Lung (tissue), 12 donors: ENCODE results near the gene GYPE. TPM values are rescaled to one million over a fixed set of nuclear protein-coding genes. Genes with fewer than 3 reads are reported as not detected.
"Not testable (repeated sequence)": the region's sequence is repeated elsewhere in the genome, so short reads cannot be mapped to it uniquely, and the experiment has no call there.

ENCODE experiments used
- ATAC-seq: fragments of 200-7000 bp; cut with Tn5 transposase; one replicate; pipeline ENCODE4 v1.9.1; 2020; ENCODE audit warnings: moderate number of reproducible peaks; ENCODE audit not compliant: insufficient read depth, low FRiP score
- DNase-seq, 3 donors: peaks; one replicate each; pipeline ENCODE4 v3.0.0-alpha.2; 2013 to 2017
- H3K27ac ChIP-seq, 2 donors: one replicate each; pipeline ENCODE4 v1.5.1; 2013; ENCODE audit warnings: mild to moderate bottlenecking in 2 of 2, moderate library complexity in 2 of 2, control low read depth in 1 of 2, inconsistent platforms in 1 of 2, low read depth in 1 of 2, low read length in 1 of 2
- H3K27me3 ChIP-seq, 3 donors: one replicate each; pipeline ENCODE4 v1.5.1; 2013; ENCODE audit warnings: low read length in 2 of 3; ENCODE audit not compliant: control insufficient read depth in 3 of 3, insufficient read depth in 3 of 3
- H3K36me3 ChIP-seq, 4 donors: one replicate each; pipeline ENCODE4 v1.5.1; 2013; ENCODE audit warnings: low read length in 4 of 4, mild to moderate bottlenecking in 1 of 4, moderate library complexity in 1 of 4; ENCODE audit not compliant: control insufficient read depth in 4 of 4, insufficient read depth in 4 of 4
- H3K4me1 ChIP-seq, 5 donors: one replicate each; pipeline ENCODE4 v1.5.1; 2013; ENCODE audit warnings: low read length in 5 of 5, mild to moderate bottlenecking in 2 of 5, moderate library complexity in 1 of 5; ENCODE audit not compliant: control insufficient read depth in 5 of 5, insufficient read depth in 5 of 5
- H3K4me3 ChIP-seq: one replicate; pipeline ENCODE4 v1.5.1; 2013; ENCODE audit warnings: mild to moderate bottlenecking, control low read depth, moderate library complexity
- H3K9ac ChIP-seq, 2 donors: one replicate each; pipeline ENCODE4 v1.5.1; 2013; ENCODE audit warnings: low read length in 2 of 2, control low read depth in 1 of 2; ENCODE audit not compliant: insufficient read depth in 1 of 2
- H3K9me3 ChIP-seq, 4 donors: one replicate each; pipeline ENCODE4 v1.5.1; 2013; ENCODE audit warnings: low read length in 3 of 4, mild to moderate bottlenecking in 1 of 4, moderate library complexity in 1 of 4; ENCODE audit not compliant: control insufficient read depth in 4 of 4, insufficient read depth in 3 of 4
- CTCF ChIP-seq: IDR thresholded peaks from 2 replicates; pipeline ENCODE4 v1.5.1; 2012; ENCODE audit warnings: mild to moderate bottlenecking; ENCODE audit errors: control extremely low read depth, extremely low read depth
- WGBS, 2 donors: extraction: QIAGEN DNeasy Blood & Tissue Kit; methylation state at CpG; one replicate each; pipeline ENCODE4 v1.1.7; 2013; 5-methylcytosine and 5-hydroxymethylcytosine counted together
- polyA plus RNA-seq, 2 donors: library from polyadenylated mRNA; stranded (reverse); fragments of 200-250 nt; gene quantifications; one replicate each; pipeline ENCODE4 v1.2.1, GENCODE V29; 2013
- total RNA-seq, 2 donors: library from RNA; depleted of rRNA in 1 of 2; stranded (reverse); fragments of >200 nt in 1 of 2; gene quantifications; one replicate each; pipeline ENCODE4 v1.2.1, GENCODE V29; 2014 to 2021
- donor health status: control.
- donor health status: control.
- donor health status: Bipolar disorder and iron deficiency.
- donor health status: healthy.
- donor health status: DM: yes; HTN: yes; CAD: no.

Gene GYPE
- total and polyA plus RNA-seq, 4 donors = 0.70 to 7.0 (median 1.5) TPM

DNA sequence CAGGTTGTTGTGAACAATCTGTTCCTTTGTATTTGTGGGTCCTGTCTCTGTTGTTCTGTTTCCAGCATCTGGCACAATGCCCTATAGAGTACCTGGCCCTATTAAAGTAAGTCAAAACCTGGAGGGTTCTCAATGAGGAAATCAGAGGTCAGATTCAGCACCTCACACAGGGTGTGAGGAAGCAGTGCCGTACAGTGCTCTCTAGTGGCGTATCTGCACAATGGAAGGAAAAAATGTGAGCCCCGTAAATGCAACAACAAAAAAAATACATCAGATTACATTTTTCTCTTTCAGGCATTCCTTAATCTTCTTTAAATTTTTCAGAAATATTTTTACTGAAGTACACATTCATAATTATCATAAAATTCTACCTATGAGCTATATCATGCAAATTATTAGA, 2.5 kb upstream of the GYPE start:
- not testable (repeated sequence) for H3K27me3 ChIP-seq, H3K4me3 ChIP-seq, H3K9ac ChIP-seq, H3K36me3 ChIP-seq, H3K9me3 ChIP-seq, H3K4me1 ChIP-seq, H3K27ac ChIP-seq
- peak; percentile 23 to 57 (median 28) for DNase-seq
- ATAC-seq = peak; percentile 61
- 6 to 28% methylated on average over 3 of the region's 3 CpGs for WGBS, 2 donors

GRCh38 chr4:143904431-143904830, 928 bp downstream of the GYPE start:
- H3K27me3 ChIP-seq, H3K27ac ChIP-seq, H3K9ac ChIP-seq, DNase-seq, H3K4me3 ChIP-seq, ATAC-seq, H3K4me1 ChIP-seq, H3K36me3 ChIP-seq, H3K9me3 ChIP-seq: not testable (repeated sequence)

DNA sequence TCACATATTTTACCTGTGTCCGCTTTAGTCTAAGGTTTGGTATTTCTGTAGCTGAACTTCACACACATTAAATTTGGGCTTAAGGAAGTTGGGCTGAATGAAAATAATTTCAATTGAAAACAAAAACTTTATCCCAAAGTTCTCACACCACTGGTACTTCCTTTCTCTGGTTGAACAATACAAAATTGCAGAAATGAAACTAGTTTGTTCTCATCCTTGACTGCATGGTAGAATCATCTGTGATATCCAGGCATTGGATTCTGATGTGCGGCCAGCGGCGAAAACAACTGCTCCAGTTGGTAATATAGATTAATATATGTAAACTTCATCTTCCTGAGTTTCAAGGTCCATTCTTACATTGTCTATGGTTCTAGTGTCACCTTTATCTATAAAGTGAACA, 15.0 kb downstream of the GYPE start:
- DNase-seq = not testable (repeated sequence)
- WGBS, 2 donors = 69 to 71% methylated on average over 4 of the region's 4 CpGs

DNA sequence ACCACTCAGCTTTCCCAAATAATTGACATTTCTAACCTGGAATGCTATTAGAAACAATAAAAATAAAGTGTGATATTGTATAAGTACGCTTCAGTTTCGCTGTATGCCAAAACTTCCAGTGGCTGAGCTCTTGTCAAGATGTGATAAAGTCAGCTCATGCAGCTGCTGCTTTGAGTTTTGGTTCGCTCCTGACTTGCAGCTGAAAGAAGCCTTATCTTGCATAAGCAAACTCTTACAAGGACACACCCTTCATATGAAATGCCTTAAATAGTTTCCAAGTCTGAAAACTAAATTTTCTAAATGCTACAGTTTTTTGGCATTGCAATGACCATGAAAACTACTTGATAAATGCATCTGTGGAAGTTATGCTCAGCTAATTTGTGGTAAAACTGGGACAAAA, 17.2 kb downstream of the GYPE start:
- H3K4me3 ChIP-seq, ATAC-seq: not testable (repeated sequence)
- no CpG with 5 or more reads among the region's 3 CpGs for whole genome bisulfite sequencing, 2 donors

More for the DNA sequence above, 15.0 kb downstream of the GYPE start:
- not testable (repeated sequence) for H3K27ac ChIP-seq, ATAC-seq, H3K27me3 ChIP-seq, H3K36me3 ChIP-seq, H3K9me3 ChIP-seq, H3K4me3 ChIP-seq, H3K4me1 ChIP-seq, H3K9ac ChIP-seq

DNA sequence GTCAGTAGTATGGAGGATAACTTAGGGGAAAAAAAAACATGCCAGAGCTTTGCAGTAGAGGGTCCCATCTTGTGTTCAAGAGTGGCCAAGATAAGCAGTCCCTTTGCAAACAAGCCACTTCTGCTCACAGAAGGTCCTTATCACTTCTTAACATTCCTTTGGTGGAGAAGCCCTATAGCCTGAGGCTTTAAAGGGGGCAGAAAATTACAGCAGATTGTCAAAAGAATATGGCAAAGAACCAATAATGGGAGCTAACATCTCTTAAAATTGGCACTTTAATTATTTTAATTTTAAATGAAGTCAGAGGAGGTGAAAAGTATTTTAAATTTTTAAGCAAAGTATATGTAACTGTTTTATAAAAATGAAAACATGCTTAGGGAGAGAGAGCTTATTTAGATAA, 20.4 kb downstream of the GYPE start:
- not testable (repeated sequence) for ATAC-seq, H3K4me1 ChIP-seq, H3K36me3 ChIP-seq, H3K27ac ChIP-seq, H3K9me3 ChIP-seq, H3K27me3 ChIP-seq, H3K4me3 ChIP-seq, H3K9ac ChIP-seq, DNase-seq

More for the DNA sequence above, 17.2 kb downstream of the GYPE start:
- not testable (repeated sequence) for H3K36me3 ChIP-seq, H3K27ac ChIP-seq, H3K9ac ChIP-seq, H3K4me1 ChIP-seq, H3K9me3 ChIP-seq, H3K27me3 ChIP-seq, DNase-seq

- H3K4me1 ChIP-seq = no peaks in the 10 kb centered on the region
- H3K36me3 ChIP-seq = no peaks in the 10 kb centered on the region
- no peak overlapping the region for H3K4me3 ChIP-seq
- no peaks in the 10 kb centered on the region for H3K9me3 ChIP-seq
- H3K27me3 ChIP-seq = no peaks in the 10 kb centered on the region
- H3K27ac ChIP-seq = no peak overlapping the region
- no peak for TF ChIP-seq CTCF
- DNase-seq (no peak), ATAC-seq (no peak)
- H3K9ac ChIP-seq = no peak overlapping the region
Observed at GRCh38 chr4:143883529-143883928, 21.8 kb downstream of the GYPE start.
